CD4-positive, alpha-beta T cell treated with Interleukin-12 subunit alpha and Interleukin-12 subunit beta, for 1 hour (primary cell): ENCODE results near the gene LRIG1.

ENCODE experiments used
- DNase-seq: peaks from one replicate; pipeline ENCODE4 v3.0.0-alpha.2; 2020

LRIG1 gene

GRCh38 chr3:66399529-66400232 is 101.1 kb downstream of the LRIG1 start:
- no peak for DNase-seq

- DNase-seq: no peak
These were observed 102.4 kb downstream of the LRIG1 start for GRCh38 chr3:66398228-66399025.

GRCh38 chr3:66397745-66398144 is 103.1 kb downstream of the LRIG1 start:
- no peak for DNase-seq

- DNase-seq: no peak
These were observed 103.9 kb downstream of the LRIG1 start for GRCh38 chr3:66396888-66397287.

- no peak for DNase-seq
These were observed 104.6 kb downstream of the LRIG1 start for GRCh38 chr3:66396161-66396760.

- DNase-seq: no peak
These were observed 105.2 kb downstream of the LRIG1 start for GRCh38 chr3:66395635-66396034.

GRCh38 chr3:66394753-66395249 is 106.0 kb downstream of the LRIG1 start:
- DNase-seq: no peak

- DNase-seq: peak; percentile 71
These were observed 106.6 kb downstream of the LRIG1 start for GRCh38 chr3:66394019-66394752.

- DNase-seq: no peak
These were observed 107.4 kb downstream of the LRIG1 start for GRCh38 chr3:66393333-66394005.

- DNase-seq: no peak
These were observed 107.9 kb downstream of the LRIG1 start for GRCh38 chr3:66392966-66393332.

GRCh38 chr3:66392512-66392911 is 108.3 kb downstream of the LRIG1 start:
- no peak for DNase-seq

GRCh38 chr3:66390013-66390412 is 110.8 kb downstream of the LRIG1 start:
- no peak for DNase-seq

GRCh38 chr3:66386925-66387650 is 113.7 kb downstream of the LRIG1 start:
- DNase-seq: no peak

GRCh38 chr3:66386011-66386924 is 114.6 kb downstream of the LRIG1 start:
- DNase-seq: no peak

- no peak for DNase-seq
These were observed 115.8 kb downstream of the LRIG1 start for GRCh38 chr3:66385066-66385465.

GRCh38 chr3:66383998-66384745 is 116.7 kb downstream of the LRIG1 start:
- DNase-seq: no peak

- no peak for DNase-seq
These were observed 117.8 kb downstream of the LRIG1 start for GRCh38 chr3:66383023-66383422.

GRCh38 chr3:66382142-66382541 is 118.7 kb downstream of the LRIG1 start:
- no peak for DNase-seq

GRCh38 chr3:66381626-66382025 is 119.2 kb downstream of the LRIG1 start:
- no peak for DNase-seq
